H1 (cell line): Measurements from ENCODE around the gene CENPB. TPM values are rescaled to one million over a fixed set of nuclear protein-coding genes. Genes with fewer than 3 reads are reported as not detected.
"Not testable (repeated sequence)": the region's sequence is repeated elsewhere in the genome, so short reads cannot be mapped to it uniquely, and the experiment has no call there.

ENCODE experiments used
- CTCF ChIA-PET: fragments of 300-600 bp; sonication (Branson Sonifier 250); formaldehyde crosslinking; loops from one replicate; lab custom pipeline; 2021; ENCODE audit not compliant: partially characterized antibody; lab: Charles Lee
- POLR2A ChIA-PET: fragments of 300-600 bp; sonication (Branson Sonifier 250); formaldehyde crosslinking; loops from one replicate; lab custom pipeline; 2021; ENCODE audit warnings: inconsistent platforms; ENCODE audit not compliant: partially characterized antibody; lab: Charles Lee
- DNase-seq, 2 experiments: peaks; one replicate each; pipeline versions ENCODE4 v3.0.0 to v3.0.0-alpha.2; 2010 to 2022; ENCODE audit warnings: low spot score in 2 of 2, low read depth in 1 of 2, mixed read lengths in 1 of 2
- FAIRE-seq: peaks from 2 replicates; lab custom pipeline; 2011; peaks lifted over from hg19 to GRCh38; lab: Jason Lieb, UNC
- H2AFZ ChIP-seq: 2 replicates; pipeline ENCODE4 v1.8.1; 2012; ENCODE audit warnings: low read length, inconsistent platforms
- H2AK5ac ChIP-seq: 2 replicates; pipeline ENCODE4 v1.6.1; 2013; ENCODE audit warnings: low read depth, low read length
- H2BK120ac ChIP-seq: replicated peaks from 2 replicates; pipeline ENCODE3; 2013; ENCODE audit warnings: low read depth, low read length, inconsistent platforms
- H2BK12ac ChIP-seq: 2 replicates; pipeline ENCODE4 v1.6.1; 2013; ENCODE audit warnings: low read depth, low read length
- H2BK15ac ChIP-seq: 2 replicates; pipeline ENCODE4 v1.6.1; 2013; ENCODE audit warnings: low read length
- H2BK20ac ChIP-seq: 2 replicates; pipeline ENCODE4 v1.6.1; 2013; ENCODE audit warnings: low read length
- H2BK5ac ChIP-seq: 2 replicates; pipeline ENCODE4 v1.6.1; 2013; ENCODE audit warnings: low read depth, low read length
- H3K14ac ChIP-seq: 2 replicates; pipeline ENCODE4 v1.6.1; 2013; ENCODE audit warnings: inconsistent platforms; ENCODE audit not compliant: insufficient read length
- H3K18ac ChIP-seq: 2 replicates; pipeline ENCODE4 v1.6.1; 2013; ENCODE audit warnings: low read length; ENCODE audit errors: extremely low read depth
- H3K23ac ChIP-seq: 2 replicates; pipeline ENCODE4 v1.6.1; 2013; ENCODE audit warnings: inconsistent platforms; ENCODE audit not compliant: insufficient read length
- H3K23me2 ChIP-seq: 2 replicates; pipeline ENCODE4 v1.6.1; 2013; ENCODE audit warnings: low read depth, low read length
- H3K27ac ChIP-seq: 2 replicates; pipeline ENCODE4 v1.6.1; 2011; ENCODE audit warnings: low read depth, low read length, inconsistent platforms
- H3K27me3 ChIP-seq, 4 experiments: replicated peaks in 1 of 4; 1 replicate in 1 of 4; 2 replicates in 3 of 4; pipeline versions ENCODE4 v1.6.1 to v1.8.1; 2011 to 2013; ENCODE audit warnings: low read length in 3 of 4, mild to moderate bottlenecking in 3 of 4, inconsistent platforms in 2 of 4, mixed read lengths in 2 of 4, moderate library complexity in 1 of 4; ENCODE audit not compliant: control insufficient read depth in 3 of 4, insufficient read depth in 3 of 4; ENCODE audit errors: extremely low read depth in 1 of 4
- H3K36me3 ChIP-seq, 4 experiments: 2 replicates each; pipeline versions ENCODE4 v1.6.1 to v1.8.1; 2011 to 2013; ENCODE audit warnings: mild to moderate bottlenecking in 4 of 4, low read length in 3 of 4, moderate library complexity in 2 of 4, control low read depth in 1 of 4, inconsistent platforms in 1 of 4; ENCODE audit not compliant: insufficient read depth in 4 of 4, control insufficient read depth in 2 of 4
- H3K4ac ChIP-seq: replicated peaks from 2 replicates; pipeline ENCODE3; 2013; ENCODE audit warnings: low read length, low read depth, mixed read lengths, inconsistent platforms; ENCODE audit not compliant: insufficient read length
- H3K4me1 ChIP-seq, 4 experiments: replicated peaks in 1 of 4; 1 replicate in 1 of 4; 2 replicates in 3 of 4; pipeline versions ENCODE4 v1.6.1 to v1.8.1; 2011 to 2013; ENCODE audit warnings: low read length in 3 of 4, inconsistent platforms in 2 of 4, mixed read lengths in 1 of 4; ENCODE audit not compliant: insufficient read depth in 4 of 4, control insufficient read depth in 3 of 4
- H3K4me2 ChIP-seq, 2 experiments: 2 replicates each; pipeline versions ENCODE4 v1.6.1 to v1.8.1; 2011 to 2013; ENCODE audit warnings: low read depth in 2 of 2, low read length in 2 of 2, control low read depth in 1 of 2, inconsistent platforms in 1 of 2, mild to moderate bottlenecking in 1 of 2; ENCODE audit not compliant: insufficient read depth in 1 of 2
- H3K4me3 ChIP-seq, 4 experiments: fragments of 200-600, 300-600 bp in 1 of 4; sonication (generic), shearing (Covaris generic), sonication (Bioruptor Twin) in 1 of 4; 2 replicates each; pipeline versions ENCODE4 v1.5.1 to v1.8.1; 2011 to 2016; ENCODE audit warnings: low read length in 4 of 4, low read depth in 3 of 4, control low read depth in 2 of 4, inconsistent platforms in 2 of 4, mild to moderate bottlenecking in 2 of 4, mixed read lengths in 1 of 4, moderate library complexity in 1 of 4; ENCODE audit not compliant: insufficient read depth in 2 of 4; ENCODE audit errors: extremely low read depth in 1 of 4
- H3K56ac ChIP-seq: replicated peaks from 2 replicates; pipeline ENCODE3; 2013; ENCODE audit warnings: low read depth, mild to moderate bottlenecking, mixed read lengths, low read length, inconsistent platforms; ENCODE audit not compliant: insufficient read length
- H3K79me1 ChIP-seq: 2 replicates; pipeline ENCODE4 v1.6.1; 2013; ENCODE audit warnings: low read depth, low read length, control low read depth
- H3K79me2 ChIP-seq, 2 experiments: 2 replicates each; pipeline versions ENCODE4 v1.6.1 to v1.8.1; 2012 to 2013; ENCODE audit warnings: low read length in 2 of 2, mild to moderate bottlenecking in 2 of 2, inconsistent platforms in 1 of 2; ENCODE audit not compliant: insufficient read depth in 2 of 2, control insufficient read depth in 1 of 2
- H3K9ac ChIP-seq, 4 experiments: replicated peaks in 1 of 4; 1 replicate in 1 of 4; 2 replicates in 3 of 4; pipeline versions ENCODE4 v1.6.1 to v1.8.1; 2011 to 2013; ENCODE audit warnings: low read depth in 3 of 4, low read length in 3 of 4, control low read depth in 2 of 4, mild to moderate bottlenecking in 2 of 4, moderate library complexity in 2 of 4, inconsistent platforms in 1 of 4; ENCODE audit errors: extremely low read depth in 1 of 4
- H3K9me3 ChIP-seq, 2 experiments: 2 replicates each; pipeline versions ENCODE4 v1.6.1 to v1.8.1; 2012 to 2013; ENCODE audit warnings: mild to moderate bottlenecking in 2 of 2, moderate library complexity in 2 of 2, control low read depth in 1 of 2, inconsistent platforms in 1 of 2, low read depth in 1 of 2, low read length in 1 of 2, mixed read lengths in 1 of 2; ENCODE audit not compliant: insufficient read depth in 2 of 2
- H4K20me1 ChIP-seq, 2 experiments: replicated peaks in 1 of 2; 2 replicates each; pipeline versions ENCODE3 to v1.8.1; 2011 to 2013; ENCODE audit warnings: inconsistent platforms in 2 of 2, low read length in 2 of 2, mild to moderate bottlenecking in 1 of 2; ENCODE audit not compliant: insufficient read depth in 2 of 2, control insufficient read depth in 1 of 2
- H4K5ac ChIP-seq: 2 replicates; pipeline ENCODE4 v1.6.1; 2013; ENCODE audit warnings: low read length, low read depth, mixed read lengths, inconsistent platforms; ENCODE audit not compliant: insufficient read length
- H4K8ac ChIP-seq: 2 replicates; pipeline ENCODE4 v1.8.0; 2013; ENCODE audit warnings: mild to moderate bottlenecking, moderate library complexity, low read length, inconsistent platforms; ENCODE audit not compliant: insufficient read depth; ENCODE audit errors: extremely low read depth
- H4K91ac ChIP-seq: replicated peaks from 2 replicates; pipeline ENCODE3; 2013; ENCODE audit warnings: low read length, mixed read lengths, inconsistent platforms; ENCODE audit not compliant: insufficient read length
- WGBS, 2 experiments: shearing (Covaris generic) in 1 of 2; methylation state at CpG; one replicate each; pipeline versions ENCODE4 v1.1.6 to v1.1.7; 2013 to 2015; ENCODE audit warnings: low lambda C conversion rate in 2 of 2, mixed read lengths in 2 of 2, inconsistent platforms in 1 of 2, low coverage in 1 of 2, missing lambda C conversion rate in 1 of 2; ENCODE audit not compliant: insufficient replicate concordance in 2 of 2, insufficient coverage in 1 of 2, insufficient read length in 1 of 2; ENCODE audit errors: extremely low coverage in 1 of 2, missing lambda C conversion rate in 1 of 2; 5-methylcytosine and 5-hydroxymethylcytosine counted together
- polyA plus RNA-seq, 7 experiments: library from polyadenylated mRNA; depleted of rRNA in 3 of 7; stranded (reverse) in 5 of 7; unstranded in 2 of 7; fragments of >200 nt in 5 of 7; fragments of 200-250 nt in 2 of 7; gene quantifications; 1 replicate in 5 of 7; 2 replicates in 1 of 7; 4 replicates in 1 of 7; pipeline versions ENCODE4 v1.2.1 to v1.2.3, GENCODE V29; 2011 to 2013; ENCODE audit warnings: missing spikeins in 2 of 7, mixed read lengths in 2 of 7
- total RNA-seq: library from RNA; stranded (reverse); fragmentation: NEBNext Ultra II Directional; extraction: Animal tissue kit (Norgen Biotek cat#: 25700); gene quantifications from 2 replicates; pipeline ENCODE4 v1.2.1, GENCODE V29; 2021

The CENPB gene
- total and polyA plus RNA-seq, 2 of the 8 experiments (the other 6 are each of a cell fraction or from before 2014, with no cell fraction given) = 17.7 to 51.6 TPM

- not testable (repeated sequence) for H3K4me3 ChIP-seq, H3K56ac ChIP-seq, DNase-seq, H2BK120ac ChIP-seq, H3K4me1 ChIP-seq, H2BK12ac ChIP-seq, H4K91ac ChIP-seq, H3K4me2 ChIP-seq, FAIRE-seq, H3K79me1 ChIP-seq, H3K14ac ChIP-seq, H2AK5ac ChIP-seq, H3K18ac ChIP-seq, H2BK20ac ChIP-seq, H3K23me2 ChIP-seq, H3K36me3 ChIP-seq, H2AFZ ChIP-seq, H3K23ac ChIP-seq, H4K5ac ChIP-seq, H4K8ac ChIP-seq, H4K20me1 ChIP-seq, H2BK15ac ChIP-seq, H3K9ac ChIP-seq, H3K9me3 ChIP-seq, H2BK5ac ChIP-seq, H3K27me3 ChIP-seq, H3K4ac ChIP-seq, H3K27ac ChIP-seq, H3K79me2 ChIP-seq
- CTCF ChIA-PET = interaction anchor here (0.7 to 2.0 kb wide), 4 partner anchors 9 to 255 kb away, joined by 3 to 7 read pairs (median 4); partner anchors contain the start of gene AP5S1
- POLR2A ChIA-PET = interaction anchor here (0.8 kb wide), 1 partner anchor 49 kb away, joined by 3 read pairs; the partner anchor contains the start of gene SPEF1
- WGBS, 2 experiments = 93% methylated on average over 4 of the region's 5 CpGs; no CpG with 5 or more reads in 1 of the 2 experiments
These were observed 43.4 kb upstream of the CENPB start for GRCh38 chr20:3829891-3830290.
